Osteoblast (primary cell): ENCODE data around the gene CUX1. TPM values are rescaled to one million over a fixed set of nuclear protein-coding genes. Genes with fewer than 3 reads are reported as not detected.
"Not testable (repeated sequence)": the region's sequence is repeated elsewhere in the genome, so short reads cannot be mapped to it uniquely, and the experiment has no call there.

Experiments used
- DNase-seq: peaks from one replicate; pipeline ENCODE4 v3.0.0; 2011; ENCODE audit warnings: low spot score, mixed read lengths; ENCODE audit not compliant: insufficient read length; ENCODE audit errors: missing footprints
- H2AFZ ChIP-seq: 2 replicates; pipeline ENCODE4 v1.6.0; 2011; ENCODE audit warnings: mild to moderate bottlenecking, low read length
- H3K27ac ChIP-seq: 2 replicates; pipeline ENCODE4 v1.5.1; 2011; ENCODE audit warnings: mild to moderate bottlenecking, low read depth, low read length, moderate library complexity
- H3K27me3 ChIP-seq: 2 replicates; pipeline ENCODE4 v1.6.0; 2012; ENCODE audit warnings: mild to moderate bottlenecking, control low read depth, inconsistent platforms, low read length, moderate library complexity; ENCODE audit not compliant: insufficient read depth
- H3K36me3 ChIP-seq: 2 replicates; pipeline ENCODE4 v1.5.1; 2011; ENCODE audit warnings: mild to moderate bottlenecking, low read length, control low read depth, moderate library complexity; ENCODE audit not compliant: insufficient read depth
- H3K4me1 ChIP-seq: 2 replicates; pipeline ENCODE4 v1.5.1; 2011; ENCODE audit warnings: mild to moderate bottlenecking, low read length, control low read depth, moderate library complexity; ENCODE audit not compliant: insufficient read depth
- H3K4me2 ChIP-seq: 2 replicates; pipeline ENCODE4 v1.6.0; 2011; ENCODE audit warnings: mild to moderate bottlenecking, low read length; ENCODE audit not compliant: insufficient read depth
- H3K4me3 ChIP-seq: fragments of 200-600 bp; sonication (generic); 3 replicates; pipeline ENCODE4 v1.5.1; 2012; ENCODE audit warnings: mild to moderate bottlenecking, low read length, inconsistent platforms; ENCODE audit not compliant: insufficient read depth
- H3K79me2 ChIP-seq: 2 replicates; pipeline ENCODE4 v1.6.0; 2012; ENCODE audit warnings: mild to moderate bottlenecking, low read length, control low read depth, inconsistent platforms; ENCODE audit not compliant: insufficient read depth
- H3K9me3 ChIP-seq: 2 replicates; pipeline ENCODE4 v1.5.1; 2011; ENCODE audit warnings: low read depth, low read length, control low read depth
- H4K20me1 ChIP-seq: 2 replicates; pipeline ENCODE4 v1.6.0; 2012; ENCODE audit warnings: mild to moderate bottlenecking, low read length, control low read depth; ENCODE audit not compliant: insufficient read depth
- CTCF ChIP-seq: IDR thresholded peaks from 2 replicates; pipeline ENCODE4 v1.5.1; 2011; ENCODE audit warnings: mild to moderate bottlenecking, low read depth, low read length, moderate library complexity; ENCODE audit errors: extremely low read depth
- total RNA-seq: library from RNA; depleted of rRNA; stranded (reverse); fragments of >200 nt; gene quantifications from 2 replicates; pipeline ENCODE4 v1.2.3, GENCODE V29; 2012

The CUX1 gene
- total RNA-seq, 1 donor = 41.6 TPM

GRCh38 chr7:102182016-102182415 lies 364.6 kb downstream of the CUX1 start:
- DNase-seq = no peak
- no peak for TF ChIP-seq CTCF
- H3K4me1 ChIP-seq = no peaks in the 10 kb centered on the region
- H3K79me2 ChIP-seq = no peaks in the 10 kb centered on the region
- H3K9me3 ChIP-seq = no peaks in the 10 kb centered on the region
- H3K27ac ChIP-seq = no peak overlapping the region
- no peak overlapping the region for H2AFZ ChIP-seq
- H4K20me1 ChIP-seq = no peaks in the 10 kb centered on the region
- H3K4me3 ChIP-seq = no peak overlapping the region
- no peak overlapping the region for H3K4me2 ChIP-seq
- H3K36me3 ChIP-seq = peaks cover 14% of the 10 kb centered on the region
- H3K27me3 ChIP-seq = no peaks in the 10 kb centered on the region

DNA sequence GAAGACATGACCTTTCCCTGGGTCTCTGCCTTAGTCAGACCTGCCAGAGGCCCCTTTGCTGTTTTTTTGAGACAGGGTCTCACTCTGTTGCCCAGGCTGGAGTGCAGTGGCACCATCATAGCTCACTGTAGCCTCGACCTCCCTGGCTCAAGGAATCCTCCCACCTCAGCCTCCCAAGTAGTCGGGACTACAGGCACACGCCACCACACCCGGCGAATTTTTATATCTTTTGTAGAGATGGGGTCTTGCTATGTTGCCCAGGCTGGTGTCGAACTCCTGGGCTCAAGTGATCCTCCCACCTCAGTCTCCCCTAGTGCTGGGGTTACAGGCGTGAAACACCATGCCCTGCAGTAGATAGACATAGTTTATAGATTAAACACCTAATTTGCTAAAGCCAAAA lies 366.4 kb downstream of the CUX1 start:
- H3K4me2 ChIP-seq, H2AFZ ChIP-seq, DNase-seq, H3K27me3 ChIP-seq, H3K9me3 ChIP-seq, H3K4me3 ChIP-seq, H3K79me2 ChIP-seq, H4K20me1 ChIP-seq, H3K4me1 ChIP-seq, H3K27ac ChIP-seq: not testable (repeated sequence)
- H3K36me3 ChIP-seq = peaks cover 14% of the 10 kb centered on the region

GRCh38 chr7:102184303-102184702 lies 366.9 kb downstream of the CUX1 start:
- H3K9me3 ChIP-seq = no peaks in the 10 kb centered on the region
- no peaks in the 10 kb centered on the region for H4K20me1 ChIP-seq
- no peak overlapping the region for H3K27ac ChIP-seq
- DNase-seq = no peak
- no peaks in the 10 kb centered on the region for H3K4me1 ChIP-seq
- peaks cover 14% of the 10 kb centered on the region for H3K36me3 ChIP-seq
- no peaks in the 10 kb centered on the region for H3K79me2 ChIP-seq
- no peak overlapping the region for H2AFZ ChIP-seq
- no peaks in the 10 kb centered on the region for H3K27me3 ChIP-seq
- no peak overlapping the region for H3K4me3 ChIP-seq
- H3K4me2 ChIP-seq = no peak overlapping the region
- TF ChIP-seq CTCF = no peak

DNA sequence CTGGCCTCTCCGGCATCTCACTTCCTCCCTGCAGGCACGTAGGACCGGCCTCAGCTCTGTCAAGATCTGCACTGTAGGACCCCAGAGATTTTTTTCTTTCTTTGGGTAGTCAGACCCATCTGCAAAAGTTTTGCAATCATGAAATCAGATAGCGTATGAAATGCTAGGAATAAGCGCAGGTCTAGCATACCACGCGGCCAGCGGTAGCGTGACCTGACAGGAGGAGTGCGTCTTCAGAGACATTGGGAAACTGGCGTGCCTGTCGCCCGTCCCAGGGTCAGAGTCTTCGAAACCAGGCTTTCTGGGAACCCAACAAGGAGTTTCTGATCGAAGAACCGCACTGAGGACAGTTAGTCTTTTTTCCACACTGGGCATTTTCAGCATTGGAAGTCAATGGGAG lies 368.4 kb downstream of the CUX1 start:
- no peaks in the 10 kb centered on the region for H4K20me1 ChIP-seq
- H3K36me3 ChIP-seq = peaks cover 17% of the 10 kb centered on the region
- no peak overlapping the region for H2AFZ ChIP-seq
- H3K4me2 ChIP-seq = no peak overlapping the region
- H3K4me3 ChIP-seq = no peak overlapping the region
- no peaks in the 10 kb centered on the region for H3K4me1 ChIP-seq
- no peak overlapping the region for H3K27ac ChIP-seq
- H3K79me2 ChIP-seq = no peaks in the 10 kb centered on the region
- no peaks in the 10 kb centered on the region for H3K9me3 ChIP-seq
- no peak for TF ChIP-seq CTCF
- DNase-seq = no peak
- no peaks in the 10 kb centered on the region for H3K27me3 ChIP-seq

DNA sequence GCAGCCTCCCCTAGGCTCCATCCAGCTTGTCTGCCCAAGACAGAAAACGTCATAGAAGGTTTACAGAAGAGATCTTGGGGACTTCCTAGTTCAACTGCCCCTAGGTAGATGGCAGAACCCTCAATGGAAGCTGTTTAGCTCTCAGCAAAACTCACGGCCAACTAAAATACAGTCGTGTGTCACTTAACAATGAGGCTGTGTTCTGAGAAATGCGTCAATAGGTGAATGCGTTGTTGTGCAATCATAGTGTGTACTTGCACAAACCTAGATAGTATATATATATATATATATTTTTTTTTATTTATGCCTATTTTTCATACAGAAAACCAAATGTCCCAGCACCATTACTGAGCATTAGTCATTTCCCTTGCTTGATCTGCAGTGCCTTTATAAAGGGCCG lies 368.9 kb downstream of the CUX1 start:
- DNase-seq = no peak
- Histone ChIP-seq H3K27ac (no peak overlapping the region), H3K4me3 (no peak overlapping the region), H4K20me1 (no peaks in the 10 kb centered on the region), H3K4me2 (no peak overlapping the region), H3K79me2 (no peaks in the 10 kb centered on the region), H3K9me3 (no peaks in the 10 kb centered on the region), H2AFZ (no peak overlapping the region), H3K36me3 (peaks cover 17% of the 10 kb centered on the region), H3K4me1 (no peaks in the 10 kb centered on the region), H3K27me3 (no peaks in the 10 kb centered on the region)
- no peak for TF ChIP-seq CTCF
